Gastroesophageal sphincter (tissue), 3 donors: ENCODE results near the gene PNMA8B.

Experiments
- EP300 ChIP-seq: sonication (generic); formaldehyde crosslinking; IDR thresholded peaks from one replicate; pipeline ENCODE4 v1.6.1; 2017; ENCODE audit warnings: antibody characterized with exemption, mild to moderate bottlenecking
- POLR2A ChIP-seq, 2 donors: fragments of 450-650 bp; IDR thresholded peaks; one replicate each; pipeline ENCODE4 v1.6.1; 2017; ENCODE audit warnings: antibody characterized with exemption in 2 of 2, mild to moderate bottlenecking in 2 of 2, moderate library complexity in 1 of 2
- POLR2AphosphoS5 ChIP-seq: sonication (generic); formaldehyde crosslinking; IDR thresholded peaks from one replicate; pipeline ENCODE4 v1.6.1; 2017; ENCODE audit warnings: antibody characterized with exemption
- TF ChIP-seq, protein P1 (sequence below), 4 experiments: fragments of 200-600 bp in 2 of 4; fragments of 450-650 bp in 2 of 4; sonication (generic) in 1 of 4; IDR thresholded peaks; one replicate each; pipeline ENCODE4 v1.5.1; 2017 to 2019; ENCODE audit warnings: antibody characterized with exemption in 4 of 4, mild to moderate bottlenecking in 2 of 4, moderate library complexity in 2 of 4

DNA sequence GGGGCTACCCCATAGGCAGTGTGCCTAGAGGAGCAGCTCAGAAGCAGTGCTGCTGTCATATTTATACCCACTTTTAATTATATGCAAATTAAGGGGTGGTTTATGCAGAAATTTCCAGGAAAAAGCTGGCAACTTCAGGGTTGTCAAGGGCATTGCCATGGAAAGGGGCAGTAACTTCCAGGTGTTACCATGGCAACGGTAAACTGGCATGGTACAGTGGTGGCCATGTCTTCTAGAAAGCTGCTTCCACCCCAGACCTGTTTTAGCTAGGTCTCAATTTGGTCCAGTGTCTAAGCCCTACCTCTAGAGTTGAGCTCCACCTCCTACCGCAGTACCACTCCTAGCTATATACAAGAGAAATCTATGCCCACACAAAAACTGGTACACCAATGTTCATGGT, 35.6 kb downstream of the PNMA8B start:
- TF ChIP-seq, protein P1, sequence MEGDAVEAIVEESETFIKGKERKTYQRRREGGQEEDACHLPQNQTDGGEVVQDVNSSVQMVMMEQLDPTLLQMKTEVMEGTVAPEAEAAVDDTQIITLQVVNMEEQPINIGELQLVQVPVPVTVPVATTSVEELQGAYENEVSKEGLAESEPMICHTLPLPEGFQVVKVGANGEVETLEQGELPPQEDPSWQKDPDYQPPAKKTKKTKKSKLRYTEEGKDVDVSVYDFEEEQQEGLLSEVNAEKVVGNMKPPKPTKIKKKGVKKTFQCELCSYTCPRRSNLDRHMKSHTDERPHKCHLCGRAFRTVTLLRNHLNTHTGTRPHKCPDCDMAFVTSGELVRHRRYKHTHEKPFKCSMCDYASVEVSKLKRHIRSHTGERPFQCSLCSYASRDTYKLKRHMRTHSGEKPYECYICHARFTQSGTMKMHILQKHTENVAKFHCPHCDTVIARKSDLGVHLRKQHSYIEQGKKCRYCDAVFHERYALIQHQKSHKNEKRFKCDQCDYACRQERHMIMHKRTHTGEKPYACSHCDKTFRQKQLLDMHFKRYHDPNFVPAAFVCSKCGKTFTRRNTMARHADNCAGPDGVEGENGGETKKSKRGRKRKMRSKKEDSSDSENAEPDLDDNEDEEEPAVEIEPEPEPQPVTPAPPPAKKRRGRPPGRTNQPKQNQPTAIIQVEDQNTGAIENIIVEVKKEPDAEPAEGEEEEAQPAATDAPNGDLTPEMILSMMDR (IDR thresholded peaks at IDR 0.05) = no peak
- TF ChIP-seq EP300 = no peak
- no peak for TF ChIP-seq POLR2A (IDR thresholded peaks at IDR 0.05)
- TF ChIP-seq POLR2AphosphoS5 = no peak
